HEK293 (cell line): Measurements from ENCODE around the gene TFDP3.

Experiments used
- CTCF ChIP-seq: fragments of 450-650 bp; formaldehyde crosslinking; IDR thresholded peaks from 2 replicates; pipeline ENCODE4 v1.5.1; 2016; ENCODE audit warnings: missing biosample characterization, missing genetic modification characterization
- KLF16 ChIP-seq: fragments of 450-650 bp; formaldehyde crosslinking; IDR thresholded peaks from 2 replicates; pipeline ENCODE4 v1.5.1; 2017; ENCODE audit warnings: missing biosample characterization, missing genetic modification characterization
- SETDB1 ChIP-seq: IDR thresholded peaks from one replicate; pipeline ENCODE4 v1.6.1; 2017; ENCODE audit warnings: mild to moderate bottlenecking, low read length, moderate library complexity, mixed read lengths; ENCODE audit not compliant: insufficient read length
- ZNF23 ChIP-seq: fragments of 450-650 bp; formaldehyde crosslinking; IDR thresholded peaks from 2 replicates; pipeline ENCODE4 v1.5.1; 2016; ENCODE audit warnings: missing biosample characterization, missing genetic modification characterization, borderline replicate concordance
- ZNF621 ChIP-seq: fragments of 450-650 bp; formaldehyde crosslinking; IDR thresholded peaks from 2 replicates; pipeline ENCODE4 v1.5.1; 2017; ENCODE audit warnings: missing biosample characterization, missing genetic modification characterization

DNA sequence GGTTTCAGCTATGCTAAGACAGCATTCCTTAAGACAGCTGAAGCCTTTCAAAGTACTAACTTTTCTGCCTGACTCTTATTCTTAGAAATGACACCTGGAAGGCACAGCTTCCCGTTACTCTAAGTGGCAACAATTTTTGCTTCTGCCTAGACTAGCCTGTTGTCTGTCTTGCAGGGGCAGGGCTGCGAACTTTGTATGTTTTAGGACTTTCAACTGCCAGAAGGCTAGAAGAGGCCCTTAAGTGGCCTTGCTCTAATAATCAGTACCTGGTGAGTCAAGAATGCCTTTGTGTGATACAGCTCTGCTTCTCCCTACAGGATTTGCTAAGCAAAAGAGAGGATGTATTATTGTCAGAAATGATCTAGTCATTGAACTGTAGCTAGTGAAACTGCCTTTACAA, 30.0 kb upstream of the TFDP3 start:
- TF ChIP-seq ZNF621 (tag by site-specific recombination) (no peak), KLF16 (tag by site-specific recombination) (no peak), ZNF23 (tag by site-specific recombination) (no peak), CTCF (tag by site-specific recombination) (no peak), SETDB1 (no peak)
